Measurements from ENCODE around the gene EFNA5. TPM values are rescaled to one million over a fixed set of nuclear protein-coding genes. Genes with fewer than 3 reads are reported as not detected.

Gene EFNA5
- polyA plus RNA-seq, 4 donors, result 26.8 to 40.8 (median 31.8) TPM

DNA sequence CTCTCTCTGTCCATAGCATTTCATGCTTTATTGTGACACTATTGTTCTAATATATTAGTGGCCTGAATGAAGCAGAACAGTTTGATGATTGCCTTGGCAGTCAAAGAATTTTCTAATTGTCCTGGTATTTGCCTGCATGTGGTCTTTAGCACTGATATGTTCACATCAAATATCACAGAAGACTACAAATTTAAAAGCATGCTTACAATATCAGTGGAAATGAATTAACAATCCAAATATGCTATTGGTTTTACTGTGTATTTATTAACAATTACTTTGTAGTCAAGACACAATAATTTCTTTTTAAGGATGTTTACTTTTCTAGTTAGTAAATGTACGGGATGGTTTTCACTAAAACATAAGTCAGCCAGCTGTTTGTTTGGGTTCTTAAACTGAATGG, 18.3 kb downstream of the EFNA5 start:
- no peak for DNase-seq (ENCODE audit: low read depth in 4 of 4, low spot score in 3 of 4)

DNA sequence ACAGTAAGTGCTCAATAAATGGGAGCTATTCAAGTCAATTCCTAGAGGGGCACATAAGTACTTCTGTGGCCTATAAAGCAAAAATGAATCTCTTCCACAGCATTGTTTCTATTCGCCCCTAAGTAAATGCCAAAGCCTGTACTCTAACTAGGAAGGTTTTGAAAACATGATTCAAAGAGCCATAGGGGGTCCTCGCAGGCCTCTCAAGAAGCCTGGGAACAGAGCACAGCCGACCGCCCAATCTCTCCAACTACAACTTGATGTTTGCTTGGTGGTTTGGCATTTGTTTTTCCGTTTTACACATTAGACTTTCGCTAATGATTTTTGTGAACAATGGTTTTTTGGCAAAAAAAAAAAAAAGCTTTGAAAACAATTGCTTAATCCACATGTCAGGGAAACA, 19.4 kb downstream of the EFNA5 start:
- no peak for DNase-seq (ENCODE audit: low read depth in 4 of 4, low spot score in 3 of 4)

DNA sequence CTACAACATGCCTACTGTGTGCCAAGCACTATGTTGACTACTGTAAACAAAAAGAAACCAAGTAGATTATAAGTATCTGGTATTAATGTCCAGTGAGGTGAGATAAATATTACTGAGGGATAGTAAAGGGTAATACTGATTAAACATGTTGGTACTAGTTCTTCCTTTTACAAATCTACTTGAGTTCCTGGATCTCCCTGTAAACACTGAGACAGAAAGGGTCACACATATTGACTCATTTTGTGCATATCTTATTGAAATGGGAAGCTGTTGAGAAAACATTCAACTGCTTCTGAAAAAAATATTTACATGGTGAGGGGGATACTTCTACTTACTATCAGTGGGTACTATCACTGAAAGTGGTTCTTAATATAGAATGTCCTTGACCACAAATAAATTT, 24.3 kb downstream of the EFNA5 start:
- no peak for DNase-seq (ENCODE audit: low read depth in 4 of 4, low spot score in 3 of 4)

DNA sequence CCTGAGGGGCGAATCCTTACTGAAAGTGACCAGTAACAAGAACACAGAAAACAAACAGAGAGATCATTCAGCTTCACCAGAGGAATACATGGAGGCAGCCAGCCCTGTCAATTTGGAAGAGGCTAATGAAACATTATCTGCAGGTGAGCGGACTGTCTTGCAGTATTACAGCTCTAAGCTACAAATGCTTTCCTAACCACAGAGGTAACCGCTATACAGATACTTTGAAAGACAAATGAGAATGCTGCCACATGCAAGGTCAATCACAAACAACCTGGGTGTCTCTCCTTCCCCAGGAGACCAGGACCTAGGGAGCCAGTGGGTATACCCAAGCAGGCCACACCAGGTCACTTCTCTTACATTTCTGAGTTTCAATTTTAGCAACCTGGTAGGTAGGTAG, 30.2 kb downstream of the EFNA5 start:
- DNase-seq (ENCODE audit: low read depth in 4 of 4, low spot score in 3 of 4), result no peak

DNA sequence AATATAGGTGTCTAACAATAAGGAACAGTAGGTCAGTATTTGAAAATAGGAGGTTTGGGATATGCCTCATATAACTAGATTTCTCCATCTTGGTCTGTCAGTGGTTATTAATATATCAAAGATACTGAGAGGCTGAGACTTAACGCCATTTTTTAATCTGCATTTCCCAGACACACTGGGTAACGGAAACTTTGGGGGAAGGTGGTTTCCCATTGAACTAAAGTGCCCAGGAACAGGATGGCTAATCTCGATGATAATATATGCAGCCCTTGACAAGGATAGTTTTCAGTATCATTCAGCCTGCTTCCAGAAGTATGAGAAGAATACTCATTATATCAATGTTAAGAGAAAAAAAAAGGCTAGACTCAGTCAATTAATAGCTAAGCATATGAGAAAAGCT, 30.7 kb downstream of the EFNA5 start:
- DNase-seq (ENCODE audit: low read depth in 4 of 4, low spot score in 3 of 4), result no peak

DNA sequence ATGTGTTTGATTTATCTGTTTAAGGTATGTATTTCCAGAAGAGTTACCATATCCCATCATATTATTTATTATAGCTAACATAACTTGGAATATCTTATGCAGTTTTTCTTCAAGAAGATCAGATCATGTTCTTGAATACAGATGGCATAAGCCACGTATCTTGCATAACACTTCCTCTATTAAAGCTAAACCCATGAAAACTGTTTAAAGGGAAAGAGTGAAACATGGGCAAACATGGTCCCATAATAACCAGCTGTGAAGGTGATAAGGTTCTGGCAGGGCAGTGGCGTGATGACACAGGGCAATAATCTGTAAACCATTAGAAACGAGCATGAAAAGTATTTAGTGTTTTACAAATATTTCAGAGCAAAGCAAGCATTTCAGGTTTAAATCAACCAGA, 34.2 kb downstream of the EFNA5 start:
- DNase-seq (ENCODE audit: low read depth in 4 of 4, low spot score in 3 of 4), result no peak

DNA sequence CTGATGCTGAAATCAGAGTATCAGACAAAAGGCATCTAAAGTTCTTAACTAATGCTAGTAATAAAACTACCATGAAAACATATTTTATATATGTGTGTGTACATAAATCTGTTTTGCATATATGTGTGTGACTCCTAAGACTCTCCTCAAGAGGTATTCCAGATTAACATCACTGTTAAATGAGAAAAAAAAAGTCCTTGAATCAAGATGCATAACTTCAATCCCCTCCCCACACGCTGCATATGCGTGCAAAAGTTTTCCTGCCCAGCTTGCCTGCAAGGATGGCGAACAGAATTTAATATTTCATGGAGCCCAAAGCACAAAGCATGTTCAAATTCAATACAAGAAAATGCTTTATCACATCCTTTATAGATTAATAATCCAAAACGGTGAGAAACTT, 34.7 kb downstream of the EFNA5 start:
- DNase-seq (ENCODE audit: low read depth in 4 of 4, low spot score in 3 of 4), result no peak

DNA sequence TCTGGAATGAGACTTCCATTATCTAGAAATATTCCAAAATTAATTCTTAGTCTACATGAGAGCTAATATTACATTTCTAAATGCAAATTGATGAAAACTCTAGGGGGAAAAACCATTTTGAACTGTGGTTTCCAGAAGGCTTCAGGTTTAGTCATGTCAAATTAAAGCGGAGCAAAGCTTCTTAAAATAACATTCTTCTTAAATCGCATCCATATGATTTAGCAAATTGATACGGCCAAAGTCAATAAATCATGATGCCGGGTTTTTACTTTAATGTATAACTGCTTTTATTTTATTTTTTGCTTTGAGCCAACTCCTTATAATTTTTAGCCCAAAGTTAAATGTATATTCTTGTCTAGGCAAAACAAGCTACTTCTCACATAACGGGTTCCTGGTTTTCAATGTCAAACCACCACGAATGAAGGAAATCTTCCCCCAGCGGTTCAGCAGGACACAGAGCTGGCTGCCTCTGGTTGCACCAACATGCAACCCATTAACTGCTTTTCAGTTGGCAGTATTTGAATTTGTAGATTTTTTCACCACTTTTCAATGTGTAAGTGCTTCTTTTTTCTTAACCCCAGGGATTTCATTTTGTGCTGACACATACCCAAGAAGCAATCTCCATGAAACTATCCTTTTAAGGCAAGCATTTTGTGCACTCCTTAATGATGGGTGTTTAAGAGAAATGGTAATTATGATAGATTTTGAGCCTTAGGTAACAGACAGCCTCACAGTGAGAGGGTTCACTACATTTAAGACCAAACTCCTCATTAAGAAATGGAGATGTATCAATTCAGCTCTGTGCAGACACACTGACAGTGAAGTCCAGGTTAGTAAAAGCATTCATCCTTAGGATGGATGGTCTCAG, 35.5 kb downstream of the EFNA5 start:
- DNase-seq (ENCODE audit: low read depth in 4 of 4, low spot score in 3 of 4), result no peak

DNA sequence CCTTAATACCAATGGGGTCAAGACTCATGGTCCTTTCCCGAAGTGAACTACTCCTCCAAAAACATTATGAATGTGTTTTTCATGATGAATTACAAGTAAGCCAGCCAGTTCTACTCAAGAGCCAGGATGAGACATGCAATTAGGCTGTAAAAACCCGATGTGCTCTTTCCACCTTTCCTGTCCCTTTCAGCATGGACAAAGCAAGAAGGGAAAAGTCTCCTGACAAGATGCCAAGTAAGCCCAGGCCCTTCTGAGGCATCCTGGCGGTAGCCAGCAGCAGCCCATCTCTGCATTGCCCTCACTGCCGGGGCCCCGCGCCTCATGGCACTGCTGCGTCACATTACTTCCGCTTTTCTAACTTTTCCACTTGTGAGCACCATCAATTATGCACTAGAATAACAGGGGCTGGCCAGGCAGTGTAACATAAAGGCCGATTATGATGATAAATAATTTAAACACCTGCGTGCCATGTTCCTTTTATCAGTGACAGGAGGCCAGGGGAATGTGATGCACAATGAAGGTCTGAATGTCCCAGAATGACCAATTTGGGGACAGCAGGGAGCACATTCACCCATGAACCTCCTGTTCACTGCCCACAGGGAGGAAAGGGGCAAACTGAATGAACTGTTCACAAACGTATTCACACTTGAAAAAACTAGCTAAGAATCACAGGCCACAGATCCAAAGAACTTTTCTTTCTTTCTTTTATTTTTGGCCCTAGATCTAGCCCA, 37.4 kb downstream of the EFNA5 start:
- no peak for DNase-seq (ENCODE audit: low read depth in 4 of 4, low spot score in 3 of 4)

DNA sequence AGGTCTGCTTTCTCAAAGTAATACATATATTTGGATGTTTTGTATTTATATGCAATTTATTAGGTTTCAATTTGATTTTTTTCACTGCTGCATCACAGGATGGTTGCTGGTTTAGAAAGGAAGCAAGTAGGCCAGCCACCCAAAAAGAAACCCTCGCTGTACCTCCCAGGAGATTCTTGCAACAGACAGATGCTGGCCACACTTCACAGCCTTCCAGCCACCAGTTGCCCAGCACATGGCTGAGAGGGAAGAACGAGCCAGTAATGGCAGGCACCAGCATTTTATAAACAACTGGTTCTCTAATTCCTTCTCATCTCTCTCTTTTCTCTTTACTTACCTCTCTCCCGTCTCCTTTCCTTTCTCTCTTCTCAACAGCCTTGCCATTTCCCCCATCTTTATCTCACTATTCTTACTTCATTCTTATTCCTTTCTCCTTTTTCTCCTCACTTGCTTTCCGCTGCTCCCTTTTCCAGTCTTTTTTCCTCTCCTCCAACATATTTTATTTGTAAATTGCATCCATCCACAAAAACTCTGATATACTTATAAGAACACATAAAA, 38.9 kb downstream of the EFNA5 start:
- DNase-seq (ENCODE audit: low read depth in 4 of 4, low spot score in 3 of 4), result no peak

DNA sequence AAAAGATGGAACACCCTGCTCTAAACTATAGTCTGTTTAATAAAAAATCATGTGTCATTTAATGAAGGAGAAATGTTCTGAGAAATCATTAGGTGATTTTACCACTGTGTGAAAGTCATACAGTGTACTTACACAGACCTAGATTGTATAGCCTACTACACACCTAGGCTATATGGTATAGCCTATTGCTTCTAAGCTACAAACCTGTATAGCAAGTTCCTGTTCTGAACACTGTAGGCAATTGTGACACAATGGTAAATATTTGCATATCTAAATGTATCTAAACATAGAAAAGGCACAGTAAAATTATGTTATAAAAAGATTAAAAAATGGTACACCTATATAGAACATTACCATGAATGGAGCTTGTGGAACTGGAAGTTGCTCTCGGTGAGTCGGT, 40.6 kb downstream of the EFNA5 start:
- no peak for DNase-seq (ENCODE audit: low read depth in 4 of 4, low spot score in 3 of 4)

DNA sequence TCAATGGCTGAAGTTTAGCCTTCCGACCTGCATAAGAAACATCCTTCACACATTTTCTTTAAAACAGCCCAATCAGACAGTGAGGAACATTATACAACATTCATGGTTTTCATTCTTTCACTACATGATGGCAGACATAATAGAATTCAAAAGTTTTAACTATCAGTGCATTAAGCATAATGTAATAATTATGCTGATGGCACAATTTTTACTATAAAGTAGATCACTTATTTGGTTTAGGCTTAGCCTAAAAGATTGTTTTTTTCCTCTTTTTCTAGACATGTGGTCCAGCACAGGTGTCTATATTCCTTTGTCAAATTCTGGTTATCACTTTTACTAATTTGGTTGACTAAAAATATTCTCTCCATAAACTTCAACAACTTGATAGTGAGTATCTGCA, 46.5 kb downstream of the EFNA5 start:
- DNase-seq (ENCODE audit: low read depth in 4 of 4, low spot score in 3 of 4), result no peak

DNA sequence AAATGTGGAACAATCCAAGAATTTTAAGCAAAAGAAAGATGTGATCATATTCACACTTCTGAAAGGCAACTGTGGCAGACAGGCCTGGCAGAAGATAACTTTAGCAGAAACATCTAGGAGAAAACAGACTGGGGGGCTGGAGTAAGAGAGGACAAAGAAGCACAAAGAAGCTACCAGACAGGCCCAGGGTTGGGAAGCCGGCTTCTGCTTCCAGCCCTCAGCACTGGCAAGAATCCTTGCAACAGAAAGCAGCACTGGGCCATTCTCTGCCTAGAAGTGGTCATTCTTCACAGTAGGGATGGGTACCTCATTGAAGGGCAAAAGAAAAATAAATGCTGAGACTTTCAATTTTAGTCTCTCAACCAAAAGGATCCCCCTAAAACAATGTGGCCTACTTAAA, 49.6 kb downstream of the EFNA5 start:
- DNase-seq (ENCODE audit: low read depth in 4 of 4, low spot score in 3 of 4), result no peak

DNA sequence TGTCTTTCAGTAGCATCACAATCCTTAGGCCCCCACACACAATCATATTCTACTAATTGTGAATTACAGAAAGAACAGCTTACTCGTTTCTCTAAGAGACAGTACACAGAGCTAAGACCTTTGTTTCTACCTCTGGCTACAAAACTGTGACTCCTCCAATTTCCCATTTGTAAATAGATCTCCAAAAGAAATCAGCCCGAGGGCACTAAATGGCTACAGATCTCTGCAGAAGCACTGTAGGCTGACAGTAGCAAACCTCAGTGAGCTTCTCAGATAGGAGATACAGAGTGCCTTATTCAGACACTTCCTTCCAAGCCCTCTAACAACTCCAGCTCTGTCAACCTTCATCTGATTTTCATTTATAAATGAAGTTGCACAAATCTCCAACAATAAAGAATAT, 51.0 kb downstream of the EFNA5 start:
- no peak for DNase-seq (ENCODE audit: low read depth in 4 of 4, low spot score in 3 of 4)

DNA sequence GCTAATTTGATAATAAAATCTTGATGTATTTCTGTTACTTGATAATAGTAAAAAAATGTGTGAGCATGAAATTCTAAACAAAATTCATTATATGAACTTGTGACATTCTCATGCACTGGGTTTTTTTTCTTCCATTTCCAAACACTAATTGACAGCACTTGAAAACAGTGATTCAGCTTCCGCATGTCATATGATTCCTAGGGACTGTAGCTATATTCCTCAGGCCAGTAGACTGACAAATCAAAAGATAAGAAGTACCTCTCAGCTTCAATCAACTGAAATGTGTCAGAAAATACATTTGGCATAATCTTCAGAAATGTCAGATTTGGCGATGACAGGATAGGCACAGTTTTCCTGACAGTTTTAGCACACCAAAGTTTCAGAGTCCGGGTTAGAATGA, 52.5 kb downstream of the EFNA5 start:
- no peak for DNase-seq (ENCODE audit: low read depth in 4 of 4, low spot score in 3 of 4)

DNA sequence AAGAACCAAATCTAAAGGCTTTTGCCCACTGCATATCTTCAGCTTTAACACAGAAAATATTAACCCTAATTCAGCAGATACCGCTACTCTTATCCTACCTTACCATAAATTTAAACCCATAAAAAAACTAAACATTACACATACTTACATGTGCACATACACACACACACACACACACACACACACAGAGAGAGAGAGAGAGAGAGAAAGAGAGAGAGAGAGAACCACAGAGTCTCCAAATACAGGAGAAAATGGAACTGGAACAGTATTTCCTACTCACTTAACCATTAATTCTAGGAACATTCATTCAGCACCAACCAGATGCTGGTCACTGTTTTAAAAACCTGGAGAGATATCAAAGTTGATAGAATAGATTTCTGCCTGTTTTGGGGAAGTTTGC, 53.7 kb downstream of the EFNA5 start:
- no peak for DNase-seq (ENCODE audit: low read depth in 4 of 4, low spot score in 3 of 4)

DNA sequence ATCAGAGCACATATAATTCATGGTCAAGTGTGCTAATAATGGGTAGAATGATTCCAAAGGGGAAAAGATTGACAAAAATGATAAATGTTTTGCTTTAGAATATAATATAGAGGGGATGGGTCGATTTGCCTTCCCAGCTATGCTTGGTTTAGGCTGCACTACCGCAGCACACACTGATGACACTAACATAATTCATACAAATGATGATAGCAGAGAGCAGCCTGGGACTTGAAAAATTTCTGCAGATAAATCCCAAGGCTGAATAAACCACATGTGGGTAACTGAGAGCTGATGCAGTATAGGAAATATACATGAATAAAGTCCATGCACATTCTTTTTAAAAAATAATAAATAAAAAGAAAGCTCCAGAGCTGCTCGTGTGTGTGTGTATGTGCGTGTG, 54.5 kb downstream of the EFNA5 start:
- DNase-seq (ENCODE audit: low read depth in 4 of 4, low spot score in 3 of 4), result no peak

DNA sequence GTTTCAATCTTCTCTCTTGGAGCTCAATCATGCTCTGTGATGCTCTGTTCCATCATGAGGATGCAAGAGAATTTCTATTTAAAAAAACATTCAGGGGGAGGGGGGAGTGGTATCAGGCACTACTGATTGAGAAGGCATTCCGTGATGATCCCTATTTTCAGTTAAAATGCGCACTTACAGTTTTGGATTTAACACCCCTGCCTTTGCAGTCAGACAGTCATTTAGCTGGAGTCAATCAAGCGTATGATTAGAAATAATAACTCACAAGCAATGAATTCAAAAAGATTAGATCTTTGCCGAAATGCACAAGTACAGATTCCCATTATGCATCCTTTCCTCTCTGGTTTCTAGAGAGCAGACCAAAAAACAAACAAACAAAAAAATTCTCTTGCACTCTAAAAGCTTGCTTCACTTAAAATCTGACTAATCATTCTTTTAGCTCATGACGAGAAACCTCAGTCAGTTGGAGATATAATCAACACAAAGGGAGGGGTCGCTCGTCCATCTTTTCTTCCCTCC, 55.4 kb downstream of the EFNA5 start:
- DNase-seq (ENCODE audit: low read depth in 4 of 4, low spot score in 3 of 4), result no peak

DNA sequence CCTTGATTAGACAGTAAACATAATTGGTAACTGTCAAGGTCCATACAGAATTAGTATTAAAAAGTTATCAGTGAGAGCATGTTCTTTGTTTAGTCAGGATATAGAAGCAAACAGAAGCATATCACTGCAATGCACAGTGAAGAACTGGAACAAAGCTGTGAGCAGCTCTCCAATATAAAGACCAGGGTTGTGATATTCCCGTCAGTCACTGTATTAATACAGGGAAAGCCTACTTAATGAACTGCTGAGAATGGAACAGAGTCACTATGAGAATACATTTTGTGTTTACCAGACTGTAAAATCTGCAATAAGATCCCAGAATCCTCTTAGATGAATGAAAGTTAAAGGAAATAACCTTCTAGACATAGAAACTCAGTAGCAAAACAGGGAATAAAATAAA, 58.2 kb downstream of the EFNA5 start:
- DNase-seq (ENCODE audit: low read depth in 4 of 4, low spot score in 3 of 4), result no peak

DNA sequence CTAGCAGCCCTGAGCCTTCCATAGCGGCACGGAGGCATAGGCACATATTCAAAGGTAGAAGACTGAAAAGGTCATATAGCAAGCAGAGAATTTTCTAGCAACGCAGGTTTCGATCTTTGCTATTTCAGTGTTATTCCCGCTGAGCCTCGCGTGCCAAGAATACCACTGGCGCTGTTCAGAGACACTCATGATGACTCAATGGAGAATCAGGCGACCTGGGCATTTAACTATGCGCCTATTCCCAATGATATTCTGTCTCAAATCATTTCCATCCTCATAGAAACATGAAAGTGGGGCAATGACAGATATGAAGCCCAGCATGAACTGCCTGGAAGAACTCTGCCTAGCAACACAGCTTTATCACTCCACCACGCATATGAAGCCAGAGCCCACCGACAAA, 59.9 kb downstream of the EFNA5 start:
- no peak for DNase-seq (ENCODE audit: low read depth in 4 of 4, low spot score in 3 of 4)

DNA sequence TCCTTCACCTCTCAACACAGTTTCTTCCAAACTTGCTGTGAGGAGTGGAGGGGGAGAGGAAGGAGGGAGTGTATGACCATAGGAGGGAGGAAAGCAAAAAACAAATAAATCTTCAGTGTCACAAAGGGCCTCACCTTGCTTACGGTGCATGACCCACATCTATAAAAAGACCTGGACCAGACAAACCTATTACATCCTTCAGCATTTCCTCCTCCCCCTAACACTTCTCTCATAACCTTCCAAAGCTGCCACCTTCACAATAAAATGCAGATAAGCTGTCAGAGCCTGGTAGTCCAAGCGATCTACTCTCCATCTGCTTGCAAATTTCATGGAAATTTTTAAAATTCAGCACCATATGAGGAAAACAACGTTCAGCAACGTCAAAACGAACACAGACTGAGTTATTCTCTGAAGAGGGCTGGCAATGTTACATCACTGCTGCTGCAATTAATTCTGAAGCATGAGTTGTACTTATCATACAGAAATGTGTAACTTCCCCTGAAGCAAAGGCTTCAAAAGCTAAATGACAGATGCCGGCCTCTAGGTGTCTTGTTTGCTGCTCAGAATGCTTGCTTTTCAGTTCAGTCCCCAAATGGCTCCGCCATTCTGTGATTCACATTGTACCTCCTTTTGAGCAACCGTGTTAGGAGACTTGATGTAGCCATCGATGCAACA, 62.9 kb downstream of the EFNA5 start:
- peak in 1 of 4 donors; percentile 19 for DNase-seq (ENCODE audit: low read depth in 4 of 4, low spot score in 3 of 4)

Data from left renal pelvis (tissue), 4 donors.